NCI-H345 treated with DMSO at 0.1 percent for 48 hours (cell line): ENCODE measurements around the gene DTX3.
A peak's percentile ranks its signal among the peaks of the same experiment; 100 is the strongest.
"Not testable (repeated sequence)": the region's sequence is repeated elsewhere in the genome, so short reads cannot be mapped to it uniquely, and the experiment has no call there.

Source experiments
- DNase-seq: peaks from one replicate; lab custom pipeline; 2025; ENCODE audit not compliant: unreplicated experiment; lab: John Stamatoyannopoulos, UW

Gene DTX3, protein sequence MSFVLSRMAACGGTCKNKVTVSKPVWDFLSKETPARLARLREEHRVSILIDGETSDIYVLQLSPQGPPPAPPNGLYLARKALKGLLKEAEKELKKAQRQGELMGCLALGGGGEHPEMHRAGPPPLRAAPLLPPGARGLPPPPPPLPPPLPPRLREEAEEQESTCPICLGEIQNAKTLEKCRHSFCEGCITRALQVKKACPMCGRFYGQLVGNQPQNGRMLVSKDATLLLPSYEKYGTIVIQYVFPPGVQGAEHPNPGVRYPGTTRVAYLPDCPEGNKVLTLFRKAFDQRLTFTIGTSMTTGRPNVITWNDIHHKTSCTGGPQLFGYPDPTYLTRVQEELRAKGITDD

DNA sequence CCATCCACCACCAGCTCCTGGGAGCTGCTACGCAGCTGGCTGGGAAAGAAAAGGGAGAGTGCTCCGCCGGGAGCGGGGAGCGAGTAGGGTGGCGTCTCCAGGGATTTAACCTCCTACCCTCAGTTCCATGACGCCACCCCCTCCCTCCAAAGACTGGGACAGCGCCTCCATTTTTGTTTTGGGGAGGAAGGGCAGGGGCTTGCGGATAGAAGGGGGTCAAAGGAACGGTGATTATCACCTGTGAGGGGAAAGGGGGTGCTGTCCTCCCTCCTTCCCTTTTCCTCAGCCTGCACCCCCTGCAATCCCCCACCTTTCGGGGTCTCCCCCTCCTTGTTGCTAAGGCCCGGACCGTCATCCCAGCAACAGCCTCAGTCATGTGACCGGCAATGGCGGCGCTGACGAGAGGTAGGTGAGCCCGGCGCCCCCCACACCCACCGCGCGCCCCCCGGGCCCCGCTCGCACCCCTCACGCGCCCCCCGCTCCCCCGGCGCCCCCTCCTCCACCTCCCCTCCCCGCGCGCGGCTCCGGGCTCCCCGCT is at the start of gene DTX3:
Gene DTX3, plus strand, starts transcription at position 371 of the 538 bp plus-strand sequence. CDS start 1,694 bp downstream, outside the sequence.
- peak; percentile 64 for DNase-seq

- no peak for DNase-seq
These were observed 49.7 kb upstream of the DTX3 start for GRCh38 chr12:57554897-57555296.

GRCh38 chr12:57558864-57559263 is 45.8 kb upstream of the DTX3 start:
- no peak for DNase-seq

- no peak for DNase-seq
These were observed 44.1 kb upstream of the DTX3 start for GRCh38 chr12:57560516-57560915.

DNA sequence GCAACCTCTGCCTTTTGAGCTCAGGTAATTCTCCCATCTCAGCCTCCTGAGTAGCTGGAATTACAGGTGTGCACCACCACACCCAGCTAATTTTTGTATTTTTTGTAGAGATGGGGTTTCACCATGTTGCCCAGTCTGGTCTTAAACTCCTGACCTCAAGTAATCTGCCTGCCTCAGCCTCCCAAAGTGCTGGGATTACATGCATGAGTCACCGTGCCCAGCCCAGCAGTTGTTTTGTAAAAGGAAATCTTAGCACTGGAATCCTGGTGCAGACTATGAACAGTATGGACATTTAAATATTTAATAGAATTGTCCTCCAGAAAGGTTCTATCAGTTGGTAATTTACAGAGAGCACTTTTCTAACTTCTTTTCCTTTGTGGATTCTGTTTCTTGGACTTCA is 43.5 kb upstream of the DTX3 start:
- not testable (repeated sequence) for DNase-seq

- no peak for DNase-seq
These were observed 41.3 kb upstream of the DTX3 start for GRCh38 chr12:57563358-57563757.

DNA sequence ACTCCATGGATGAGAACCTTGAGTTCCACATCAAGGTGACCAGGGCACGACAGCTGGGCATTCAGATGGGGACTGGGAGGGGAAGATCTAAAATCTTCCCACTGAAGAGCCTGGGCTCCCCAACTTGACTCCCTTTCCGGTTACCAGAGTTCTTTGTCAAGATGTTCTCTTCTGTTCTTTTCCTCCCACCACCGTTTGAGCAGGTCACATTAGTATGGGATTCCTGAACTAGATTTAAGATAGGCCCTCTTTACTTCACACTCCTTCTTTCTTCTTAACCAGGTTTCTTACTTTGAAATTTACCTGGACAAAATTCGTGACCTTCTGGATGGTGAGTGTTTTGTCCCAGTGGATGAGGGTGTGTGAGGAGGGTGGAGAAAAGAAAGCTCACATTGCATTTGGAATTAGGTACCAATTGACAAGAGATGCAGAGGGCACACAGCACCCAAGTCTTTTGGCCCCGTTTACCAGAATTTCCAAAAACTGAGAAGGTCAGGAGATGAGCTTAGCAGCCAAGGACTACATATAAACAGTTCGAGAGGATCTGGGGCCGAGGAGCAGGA is 40.4 kb upstream of the DTX3 start:
- DNase-seq: no peak

- no peak for DNase-seq
These were observed 35.8 kb upstream of the DTX3 start for GRCh38 chr12:57568838-57569237.

DNA sequence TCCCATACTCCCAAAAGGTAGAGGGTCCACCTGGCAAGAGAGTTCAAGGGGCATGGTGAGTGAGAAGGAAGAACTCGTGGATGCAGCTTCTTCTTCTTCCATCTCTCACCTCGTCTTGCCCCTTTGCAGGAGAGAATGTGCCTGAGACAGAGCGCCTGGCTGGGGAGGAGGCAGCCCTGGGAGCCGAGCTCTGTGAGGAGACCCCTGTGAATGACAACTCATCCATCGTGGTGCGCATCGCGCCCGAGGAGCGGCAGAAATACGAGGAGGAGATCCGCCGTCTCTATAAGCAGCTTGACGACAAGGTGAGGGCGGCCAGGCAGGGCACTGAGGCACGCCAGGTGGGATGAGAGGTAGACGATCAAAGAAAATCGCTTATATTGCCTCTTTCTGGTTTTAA is 34.8 kb upstream of the DTX3 start:
- DNase-seq: no peak

GRCh38 chr12:57570438-57570837 is 34.2 kb upstream of the DTX3 start:
- not testable (repeated sequence) for DNase-seq

GRCh38 chr12:57571926-57572762 is 32.5 kb upstream of the DTX3 start:
- no peak for DNase-seq

DNA sequence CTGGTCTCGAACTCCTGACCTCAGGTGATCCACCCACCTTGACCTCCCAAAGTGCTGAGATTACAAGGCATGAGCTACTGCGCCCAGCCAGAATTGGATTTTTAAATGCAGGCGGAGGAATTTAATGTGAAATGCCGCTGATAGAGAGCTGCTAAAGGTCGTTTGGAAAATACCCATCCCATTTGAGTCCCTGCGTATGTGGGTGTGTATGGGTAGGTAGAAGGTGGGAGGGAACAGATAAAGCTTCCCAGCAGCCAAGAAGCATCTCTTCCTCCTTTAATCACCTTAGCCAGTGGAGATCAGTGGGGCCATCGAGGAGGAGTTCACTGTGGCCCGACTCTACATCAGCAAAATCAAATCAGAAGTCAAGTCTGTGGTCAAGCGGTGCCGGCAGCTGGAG is 29.8 kb upstream of the DTX3 start:
- DNase-seq: no peak

DNA sequence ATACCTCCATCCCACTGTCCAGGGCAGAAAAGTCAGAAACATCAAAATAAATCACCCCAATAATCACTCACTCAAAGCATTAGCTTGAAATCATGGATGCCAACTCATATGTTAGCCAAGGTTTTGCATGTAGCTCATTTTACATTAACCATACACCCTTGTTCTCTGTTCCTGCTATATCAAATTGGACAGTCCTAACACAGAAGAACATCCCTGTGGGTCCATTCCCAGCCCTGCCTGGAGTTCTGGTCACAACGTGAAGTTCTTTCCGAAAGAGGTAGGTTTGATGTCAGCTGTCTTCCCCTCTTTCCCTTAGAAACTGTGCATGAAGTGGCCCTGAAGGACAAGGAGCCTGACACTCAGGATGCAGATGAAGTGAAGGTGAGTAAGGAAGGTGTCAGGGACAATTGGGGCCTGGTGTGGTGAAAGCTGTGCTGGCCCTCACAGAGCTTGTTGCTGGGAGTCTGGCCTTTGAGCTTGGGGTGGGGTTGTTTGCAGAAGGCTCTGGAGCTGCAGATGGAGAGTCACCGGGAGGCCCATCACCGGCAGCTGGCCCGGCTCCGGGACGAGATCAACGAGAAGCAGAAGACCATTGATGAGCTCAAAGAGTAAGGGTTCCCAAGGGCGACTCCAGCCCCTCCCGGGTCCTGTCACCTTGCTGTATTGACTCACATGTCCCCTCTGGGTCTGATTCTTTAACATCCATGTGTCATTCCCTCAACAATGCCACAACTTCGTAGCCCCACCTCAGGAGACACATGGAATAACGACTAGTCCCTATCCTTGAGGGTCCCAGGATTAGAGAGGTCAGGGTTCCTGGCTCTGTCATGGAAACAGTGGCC is 28.6 kb upstream of the DTX3 start:
- no peak for DNase-seq

DNA sequence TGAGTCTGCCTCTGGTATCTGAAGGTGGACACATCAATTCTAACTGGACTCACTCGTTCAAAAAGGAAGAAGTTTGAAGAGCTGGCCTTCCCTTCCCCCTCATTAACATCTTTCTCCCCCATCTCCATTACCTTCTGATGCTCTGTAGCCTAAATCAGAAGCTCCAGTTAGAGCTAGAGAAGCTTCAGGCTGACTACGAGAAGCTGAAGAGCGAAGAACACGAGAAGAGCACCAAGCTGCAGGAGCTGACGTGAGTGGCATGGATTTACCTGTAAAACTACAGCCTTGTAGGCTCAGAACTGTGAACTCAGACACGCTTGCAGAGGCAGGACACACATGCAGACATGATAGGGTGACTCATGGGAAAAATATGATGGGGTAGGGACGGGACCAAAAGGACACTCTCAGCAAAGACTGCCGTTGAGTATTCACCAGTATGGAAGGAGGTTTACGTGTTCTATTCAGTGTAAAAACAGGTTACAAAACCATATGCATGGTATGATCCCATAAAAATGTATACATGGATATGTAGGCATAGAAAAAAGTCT is 27.9 kb upstream of the DTX3 start:
- DNase-seq: no peak

- DNase-seq: no peak
These were observed 26.5 kb upstream of the DTX3 start for GRCh38 chr12:57577981-57578758.

DNA sequence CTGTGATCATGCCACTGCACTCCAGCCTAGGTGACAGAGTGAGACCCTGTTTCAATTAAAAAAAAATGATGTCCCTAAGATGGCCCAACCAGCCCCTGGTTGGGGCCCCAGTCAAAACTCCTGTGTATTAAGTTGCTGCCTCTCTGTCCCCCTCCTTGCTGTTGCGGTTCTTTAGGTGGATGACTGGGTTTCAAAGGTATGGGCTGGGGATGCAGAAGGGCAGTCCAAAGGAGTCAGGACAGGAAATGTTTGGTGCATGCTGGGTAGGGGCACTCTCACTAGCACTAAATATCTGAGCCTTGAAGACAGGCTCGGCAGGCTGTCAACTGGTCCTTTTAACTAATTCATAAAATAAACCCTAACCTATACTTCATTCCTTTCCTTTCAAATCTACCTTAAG is 25.6 kb upstream of the DTX3 start:
- no peak for DNase-seq

GRCh38 chr12:57579677-57580465 is 24.8 kb upstream of the DTX3 start:
- DNase-seq: no peak

- no peak for DNase-seq
These were observed 24.2 kb upstream of the DTX3 start for GRCh38 chr12:57580466-57580795.

- DNase-seq: no peak
These were observed 22.8 kb upstream of the DTX3 start for GRCh38 chr12:57581802-57582201.
